Common myeloid progenitor, CD34-positive (primary cell): Measurements from ENCODE around the gene SEMA4D.
"Not testable (repeated sequence)": the region's sequence is repeated elsewhere in the genome, so short reads cannot be mapped to it uniquely, and the experiment has no call there.

ENCODE experiments used
- CTCF ChIA-PET: fragments of 350-600 bp; sonication (Branson Sonifier 250); formaldehyde crosslinking; loops from one replicate; lab custom pipeline; 2021; ENCODE audit warnings: antibody characterized with exemption; lab: Charles Lee
- POLR2A ChIA-PET: fragments of 350-600 bp; sonication (Branson Sonifier 250); formaldehyde crosslinking; loops from one replicate; lab custom pipeline; 2021; ENCODE audit warnings: antibody characterized with exemption; lab: Charles Lee
- DNase-seq, 3 donors: peaks; one replicate each; pipeline versions ENCODE4 v3.0.0 to v3.0.0-alpha.2; 2013
- H3K27ac ChIP-seq, 2 experiments: 1 replicate in 1 of 2; 2 replicates in 1 of 2; pipeline ENCODE4 v1.7.0; 2013; ENCODE audit warnings: inconsistent platforms in 2 of 2, low read length in 2 of 2, mild to moderate bottlenecking in 2 of 2, low read depth in 1 of 2, moderate library complexity in 1 of 2; ENCODE audit not compliant: severe bottlenecking in 2 of 2, insufficient read depth in 1 of 2, poor library complexity in 1 of 2
- H3K27me3 ChIP-seq, 5 experiments: replicated peaks in 2 of 5; 1 replicate in 3 of 5; 2 replicates in 2 of 5; pipeline versions ENCODE4 v1.6.1 to v1.7.0; 2013; ENCODE audit warnings: low read length in 4 of 5, mild to moderate bottlenecking in 2 of 5, moderate library complexity in 2 of 5, inconsistent platforms in 1 of 5; ENCODE audit not compliant: insufficient read depth in 5 of 5, control insufficient read depth in 4 of 5
- H3K36me3 ChIP-seq, 4 experiments: 1 replicate in 2 of 4; 2 replicates in 2 of 4; pipeline versions ENCODE4 v1.6.1 to v1.7.0; 2013; ENCODE audit warnings: low read length in 3 of 4, control low read depth in 1 of 4, mild to moderate bottlenecking in 1 of 4; ENCODE audit not compliant: control insufficient read depth in 4 of 4, insufficient read depth in 4 of 4
- H3K4me1 ChIP-seq, 4 experiments: 1 replicate in 3 of 4; 2 replicates in 1 of 4; pipeline versions ENCODE4 v1.6.1 to v1.7.1; 2013; ENCODE audit warnings: low read length in 3 of 4, mild to moderate bottlenecking in 3 of 4, control low read depth in 1 of 4, inconsistent platforms in 1 of 4, moderate library complexity in 1 of 4; ENCODE audit not compliant: control insufficient read depth in 4 of 4, insufficient read depth in 4 of 4; ENCODE audit errors: control extremely low read depth in 1 of 4
- H3K4me3 ChIP-seq, 7 experiments: 1 replicate in 4 of 7; 2 replicates in 3 of 7; pipeline versions ENCODE4 v1.5.1 to v1.7.0; 2013; ENCODE audit warnings: mild to moderate bottlenecking in 7 of 7, low read length in 6 of 7, moderate library complexity in 6 of 7, inconsistent platforms in 2 of 7, low read depth in 2 of 7, control low read depth in 1 of 7; ENCODE audit not compliant: insufficient read depth in 4 of 7, control insufficient read depth in 1 of 7; ENCODE audit errors: extremely low read depth in 1 of 7
- H3K9me3 ChIP-seq, 5 experiments: 1 replicate in 4 of 5; 2 replicates in 1 of 5; pipeline versions ENCODE4 v1.6.1 to v1.7.1; 2013; ENCODE audit warnings: low read length in 4 of 5, mild to moderate bottlenecking in 2 of 5, inconsistent platforms in 1 of 5, low read depth in 1 of 5, moderate library complexity in 1 of 5; ENCODE audit not compliant: control insufficient read depth in 4 of 5, insufficient read depth in 2 of 5; ENCODE audit errors: control extremely low read depth in 1 of 5
- WGBS: methylation state at CpG from one replicate; pipeline ENCODE4 v1.1.5; 2013; ENCODE audit not compliant: insufficient coverage; 5-methylcytosine and 5-hydroxymethylcytosine counted together

The SEMA4D gene

DNA sequence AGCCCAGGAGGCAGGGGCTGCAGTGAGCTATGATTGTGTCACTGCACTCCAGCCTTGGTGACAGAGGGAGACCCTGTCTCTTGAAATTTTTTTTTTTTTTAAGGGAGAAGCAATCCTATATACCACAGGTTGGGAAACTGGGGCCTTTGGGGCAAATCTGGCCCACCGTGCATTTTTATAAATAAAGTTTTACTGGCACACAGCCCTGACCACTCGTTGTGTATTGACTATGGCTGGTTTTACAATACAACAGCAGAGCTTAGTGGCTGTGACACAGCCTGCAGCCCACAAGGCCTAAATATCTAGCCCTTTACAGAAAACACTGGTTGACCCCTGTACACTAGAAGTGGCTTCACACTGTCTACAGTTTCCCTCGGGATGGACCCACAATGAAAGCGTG, 121.6 kb downstream of the SEMA4D start:
- DNase-seq = no peak
- Histone ChIP-seq H3K9me3 (no peaks in the 10 kb centered on the region), H3K27me3 (no peaks in the 10 kb centered on the region), H3K4me3 (peak overlapping the region in 1 of 7 experiments; percentile 19), H3K36me3 (peaks cover 6 to 43% (median 29%) of the 10 kb centered on the region in 4 experiments), H3K27ac (peak overlapping the region in 1 of 2 experiments; percentile 75), H3K4me1 (peaks cover 8 to 45% (median 35%) of the 10 kb centered on the region in 4 experiments)
- POLR2A ChIA-PET = no interaction called here
- 93% methylated on average over 4 of the region's 4 CpGs for WGBS
- CTCF ChIA-PET = interaction anchor here (0.6 to 4.2 kb wide), 9 partner anchors 16 to 192 kb away, joined by 3 to 22 read pairs (median 3); no protein-coding TSS in a partner anchor

DNA sequence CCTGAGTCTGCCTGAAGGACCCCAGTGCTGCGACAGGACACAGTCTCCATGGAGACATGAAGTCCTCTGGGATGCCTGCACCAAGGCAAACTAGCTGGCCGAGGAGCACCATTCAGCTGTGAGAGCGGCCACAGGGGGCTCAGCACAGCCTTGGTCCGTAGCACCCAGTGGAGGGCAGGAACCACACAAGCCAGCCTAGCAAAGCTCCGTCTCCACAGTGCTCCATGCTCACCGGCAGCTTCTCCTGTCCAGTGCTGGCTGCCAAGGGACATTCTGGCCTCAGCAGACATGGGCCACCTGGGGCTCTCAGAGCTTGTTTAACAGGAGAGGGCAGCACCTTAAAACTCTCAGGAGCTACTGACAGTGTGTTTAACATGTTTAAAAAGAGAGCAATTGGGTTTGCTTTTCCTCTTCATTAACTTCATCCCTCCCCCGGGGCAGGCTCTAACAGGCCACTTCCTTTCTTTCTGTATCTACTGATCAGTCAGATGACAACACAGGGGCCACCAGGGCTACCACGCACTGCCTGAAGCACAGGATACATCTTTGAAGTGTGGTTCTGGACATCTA, 122.6 kb downstream of the SEMA4D start:
- H3K36me3 ChIP-seq = peaks cover 0 to 33% (median 23%) of the 10 kb centered on the region in 4 experiments
- ChIA-PET CTCF (interaction anchor here (0.7 to 4.2 kb wide), 14 partner anchors 13 to 193 kb away, joined by 3 to 22 read pairs (median 3); no protein-coding TSS in a partner anchor), POLR2A (interaction anchor here (0.6 to 0.9 kb wide), 3 partner anchors 15 to 626 kb away, joined by 3 to 4 read pairs (median 4); no protein-coding TSS in a partner anchor)
- 39% methylated on average over 8 of the region's 8 CpGs for WGBS
- peaks cover 8 to 45% (median 35%) of the 10 kb centered on the region in 4 experiments for H3K4me1 ChIP-seq
- DNase-seq = peak; percentile 75 to 94 (median 91)
- no peaks in the 10 kb centered on the region for H3K9me3 ChIP-seq
- H3K27ac ChIP-seq = peak overlapping the region; percentile 68 to 75
- no peaks in the 10 kb centered on the region for H3K27me3 ChIP-seq
- peak overlapping the region in 4 of 7 experiments; percentile 26 to 66 (median 40) for H3K4me3 ChIP-seq

- Histone ChIP-seq H3K9me3 (no peaks in the 10 kb centered on the region), H3K27ac (peak overlapping the region in 1 of 2 experiments; percentile 75), H3K4me3 (no peak overlapping the region), H3K4me1 (peaks cover 8 to 38% (median 32%) of the 10 kb centered on the region in 4 experiments), H3K27me3 (no peaks in the 10 kb centered on the region), H3K36me3 (peaks cover 0 to 25% (median 18%) of the 10 kb centered on the region in 4 experiments)
- 39% methylated on average over 4 of the region's 4 CpGs for WGBS
- CTCF ChIA-PET = interaction anchor here (1.2 to 4.2 kb wide), 3 partner anchors 16 to 177 kb away, joined by 5 to 22 read pairs (median 5); no protein-coding TSS in a partner anchor
- POLR2A ChIA-PET = no interaction called here
- DNase-seq = no peak
These were observed 123.7 kb downstream of the SEMA4D start for GRCh38 chr9:89374176-89374575.

DNA sequence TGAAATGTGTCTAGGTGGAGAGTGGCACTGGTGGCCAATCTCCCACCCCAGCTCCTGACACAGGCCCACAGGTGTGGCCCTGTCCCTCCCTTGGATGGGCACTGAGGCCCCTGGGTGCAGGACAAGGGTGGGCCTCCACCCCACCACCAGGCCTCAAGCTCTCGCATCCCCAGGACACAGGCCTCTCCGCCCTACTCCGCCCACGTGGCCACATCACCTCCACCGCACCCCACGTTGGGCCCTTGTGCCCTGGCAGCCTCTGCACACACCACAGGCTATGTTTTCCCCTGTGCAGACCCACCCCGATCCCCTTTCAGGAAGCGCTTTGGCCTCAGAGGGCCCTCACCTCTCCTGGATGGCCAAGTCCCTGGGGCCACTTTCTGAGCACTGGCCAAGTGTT, 124.9 kb downstream of the SEMA4D start:
- H3K27me3 ChIP-seq = no peaks in the 10 kb centered on the region

DNA sequence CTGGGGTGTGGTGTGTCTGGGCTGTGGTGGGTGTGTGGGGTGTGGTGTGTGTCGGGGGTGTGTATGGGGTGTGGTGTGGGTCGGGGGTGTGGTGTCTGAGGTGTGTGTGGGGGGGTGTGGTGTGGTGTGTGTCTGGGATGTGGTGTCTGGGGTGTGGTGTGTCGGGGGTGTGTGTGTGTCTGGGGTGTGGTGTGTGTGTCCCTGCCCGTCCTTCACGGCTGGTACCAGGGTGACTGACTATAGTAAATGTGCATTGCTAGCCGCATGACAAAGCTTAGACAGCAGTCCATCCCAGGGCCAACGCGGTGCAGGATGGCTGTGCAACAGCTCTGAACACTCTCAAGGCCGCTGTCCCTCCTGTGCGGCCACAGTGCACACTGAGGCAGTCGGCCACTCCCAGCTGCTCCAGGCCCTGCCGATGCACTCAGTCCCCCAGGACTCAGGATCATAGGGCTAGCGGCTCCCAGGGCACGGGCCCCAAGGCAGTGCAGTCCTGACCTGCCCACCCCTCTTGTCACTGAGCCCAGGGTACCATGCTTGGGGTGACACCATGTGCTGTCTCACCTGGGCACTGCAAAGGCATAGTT, 125.6 kb downstream of the SEMA4D start:
- WGBS = 97% methylated on average over 9 of the region's 14 CpGs
- CTCF ChIA-PET = interaction anchor here (4.2 kb wide), 1 partner anchor 14 kb away, joined by 22 read pairs; no protein-coding TSS in a partner anchor
- Histone ChIP-seq H3K4me1 (peaks cover 8 to 47% (median 40%) of the 10 kb centered on the region in 4 experiments), H3K4me3 (no peak overlapping the region), H3K27me3 (no peaks in the 10 kb centered on the region), H3K9me3 (no peaks in the 10 kb centered on the region), H3K27ac (no peak overlapping the region), H3K36me3 (peaks cover 0 to 11% (median 8%) of the 10 kb centered on the region in 4 experiments)
- POLR2A ChIA-PET = no interaction called here
- DNase-seq = peak in 2 of 3 donors; percentile 34 to 63

More for the DNA sequence above, 124.9 kb downstream of the SEMA4D start:
- no peak overlapping the region for H3K4me3 ChIP-seq
- WGBS = 89% methylated on average over 7 of the region's 8 CpGs
- H3K4me1 ChIP-seq = peaks cover 8 to 40% (median 35%) of the 10 kb centered on the region in 4 experiments
- ChIA-PET POLR2A (no interaction called here), CTCF (interaction anchor here (4.2 kb wide), 1 partner anchor 15 kb away, joined by 22 read pairs; no protein-coding TSS in a partner anchor)
- no peak for DNase-seq
- peaks cover 0 to 15% (median 11%) of the 10 kb centered on the region in 4 experiments for H3K36me3 ChIP-seq
- peak overlapping the region in 1 of 2 experiments; percentile 19 for H3K27ac ChIP-seq
- no peaks in the 10 kb centered on the region for H3K9me3 ChIP-seq

- H3K4me1 ChIP-seq = peaks cover 8 to 46% (median 40%) of the 10 kb centered on the region in 4 experiments
- POLR2A ChIA-PET, H3K36me3 ChIP-seq, H3K27ac ChIP-seq, H3K9me3 ChIP-seq, H3K27me3 ChIP-seq, H3K4me3 ChIP-seq, CTCF ChIA-PET: not testable (repeated sequence)
- no CpG with 5 or more reads among the region's 5 CpGs for WGBS
- peak in 1 of 3 donors; percentile 23 for DNase-seq
These were observed 126.1 kb downstream of the SEMA4D start for GRCh38 chr9:89371791-89372190.
